ENCODE data around the gene KCNK17. TPM values are rescaled to one million over a fixed set of nuclear protein-coding genes. Genes with fewer than 3 reads are reported as not detected.

The KCNK17 gene
- total RNA-seq, 1 experiment from 2014 or later = not detected

GRCh38 chr6:39353698-39354315 is 39.6 kb upstream of the KCNK17 start:
- Histone ChIP-seq H3K4me2 (ENCODE audit: low read length) (no peak overlapping the region), H3K27me3 (ENCODE audit: insufficient read depth, low read length) (no peaks in the 10 kb centered on the region; the same call in 1 of the 2 replicates), H3K9ac (ENCODE audit: low read length) (no peak overlapping the region), H3K4me1 (ENCODE audit: control insufficient read depth in 1 of 2, insufficient read depth in 2 of 2, low read length in 2 of 2) (no peaks in the 10 kb centered on the region), H3K36me3 (ENCODE audit: control insufficient read depth in 1 of 2, insufficient read depth in 2 of 2, low read length in 2 of 2) (no peaks in the 10 kb centered on the region), H4K20me1 (ENCODE audit: insufficient read depth) (no peaks in the 10 kb centered on the region), H3K27ac (ENCODE audit: low read depth, low read length) (no peak overlapping the region), H3K9me3 (ENCODE audit: control insufficient read depth in 1 of 2, insufficient read depth in 1 of 2, low read depth in 1 of 2, low read length in 2 of 2) (no peaks in the 10 kb centered on the region), H3K79me2 (ENCODE audit: insufficient read depth, low read length) (no peaks in the 10 kb centered on the region), H3K4me3 (replicated peaks in 1 of 2; ENCODE audit: low read depth in 1 of 2, low read length in 2 of 2) (no peak overlapping the region), H2AFZ (ENCODE audit: low read depth, low read length, poor library complexity, severe bottlenecking) (no peak overlapping the region), H3K9me2 (ENCODE audit: insufficient read depth) (no peaks in the 10 kb centered on the region)
- POLR2A ChIA-PET = no interaction called here
- TF ChIP-seq YY1 (IDR thresholded peaks at IDR 0.05; ENCODE audit: extremely low read depth, insufficient replicate concordance, low read depth, low read length) (no peak), REST (IDR thresholded peaks at IDR 0.05; ENCODE audit: low read depth) (no peak), JUND (IDR thresholded peaks at IDR 0.05) (no peak), MAX (IDR thresholded peaks at IDR 0.05) (no peak), EZH2phosphoT487 (IDR thresholded peaks at IDR 0.05; ENCODE audit: borderline replicate concordance) (no peak), CBX3 (IDR thresholded peaks at IDR 0.05; ENCODE audit: low read depth) (no peak), SRF (IDR thresholded peaks at IDR 0.05; ENCODE audit: low read depth) (no peak), FOSL1 (IDR thresholded peaks at IDR 0.05; ENCODE audit: low read depth) (no peak)
- BruUV-seq (replicated peaks) = no TSS peak
- DNase-seq (ENCODE audit: low read depth, low spot score) (no peak), ATAC-seq (no peak)
- intact Hi-C loops (cut with micrococcal nuclease) = no loop called here
- RAD21 ChIA-PET (ENCODE audit: low non-redundant PET in 1 of 2, low total read pairs in 2 of 2, uncharacterized antibody in 2 of 2, unreplicated experiment in 2 of 2) = no interaction called here
- CTCF ChIA-PET = no interaction called here
